T-helper 22 cell (primary cell): ENCODE results near the gene FUZ.

ENCODE experiments used
- DNase-seq: peaks from one replicate; pipeline ENCODE4 v3.0.0-alpha.2; 2020; ENCODE audit warnings: low read depth

Gene FUZ, protein sequence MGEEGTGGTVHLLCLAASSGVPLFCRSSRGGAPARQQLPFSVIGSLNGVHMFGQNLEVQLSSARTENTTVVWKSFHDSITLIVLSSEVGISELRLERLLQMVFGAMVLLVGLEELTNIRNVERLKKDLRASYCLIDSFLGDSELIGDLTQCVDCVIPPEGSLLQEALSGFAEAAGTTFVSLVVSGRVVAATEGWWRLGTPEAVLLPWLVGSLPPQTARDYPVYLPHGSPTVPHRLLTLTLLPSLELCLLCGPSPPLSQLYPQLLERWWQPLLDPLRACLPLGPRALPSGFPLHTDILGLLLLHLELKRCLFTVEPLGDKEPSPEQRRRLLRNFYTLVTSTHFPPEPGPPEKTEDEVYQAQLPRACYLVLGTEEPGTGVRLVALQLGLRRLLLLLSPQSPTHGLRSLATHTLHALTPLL

DNA sequence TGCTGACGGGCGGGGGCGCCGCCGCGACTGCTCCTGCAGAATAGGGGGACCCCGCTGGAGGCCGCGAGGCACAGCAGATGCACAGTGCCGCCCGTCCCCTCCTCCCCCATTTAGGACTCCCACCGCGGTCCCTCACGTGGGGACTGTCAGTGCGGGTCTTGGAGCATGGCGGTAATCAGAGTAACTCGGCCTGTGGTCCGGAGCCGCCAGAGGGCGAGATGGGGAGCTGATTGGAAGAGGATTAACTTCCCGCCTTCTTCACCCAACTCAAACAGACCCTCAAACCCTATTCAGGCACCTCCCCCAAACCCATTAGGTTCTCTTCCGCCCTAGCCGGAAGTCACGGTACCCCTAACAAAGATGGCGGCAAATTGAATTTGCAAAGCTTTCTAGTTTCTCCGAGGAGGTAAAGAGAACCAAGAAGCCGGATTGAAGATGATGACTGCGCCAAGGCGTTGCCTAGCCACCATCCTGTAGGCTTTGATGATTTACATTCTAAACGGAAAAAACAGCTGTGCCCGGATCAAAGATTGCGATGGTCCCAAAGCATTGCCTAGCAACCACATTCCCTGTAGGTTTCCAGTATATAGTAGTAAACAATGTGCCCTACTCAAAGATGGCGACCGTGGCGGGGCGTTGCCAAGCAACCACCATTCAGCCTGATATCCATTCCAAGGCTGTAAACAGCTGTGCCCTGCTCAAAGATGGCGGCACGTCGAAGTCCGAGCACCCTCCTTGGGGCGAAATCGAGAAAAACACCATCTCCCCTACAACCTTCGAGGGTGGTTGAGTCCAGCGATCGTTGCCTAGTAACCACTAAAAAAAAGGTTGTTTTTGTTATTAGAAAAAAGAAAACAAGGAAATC is at the start of gene FUZ:
Gene FUZ (minus strand): TSS at position 296 of the 865 bp plus-strand sequence. CDS start 186 bp downstream, at position 110.
- DNase-seq = peak; percentile 91

- no peak for DNase-seq
These were observed 49.5 kb upstream of the FUZ start for GRCh38 chr19:49862391-49863253.

- DNase-seq = no peak
These were observed 48.7 kb upstream of the FUZ start for GRCh38 chr19:49861541-49862378.

DNA sequence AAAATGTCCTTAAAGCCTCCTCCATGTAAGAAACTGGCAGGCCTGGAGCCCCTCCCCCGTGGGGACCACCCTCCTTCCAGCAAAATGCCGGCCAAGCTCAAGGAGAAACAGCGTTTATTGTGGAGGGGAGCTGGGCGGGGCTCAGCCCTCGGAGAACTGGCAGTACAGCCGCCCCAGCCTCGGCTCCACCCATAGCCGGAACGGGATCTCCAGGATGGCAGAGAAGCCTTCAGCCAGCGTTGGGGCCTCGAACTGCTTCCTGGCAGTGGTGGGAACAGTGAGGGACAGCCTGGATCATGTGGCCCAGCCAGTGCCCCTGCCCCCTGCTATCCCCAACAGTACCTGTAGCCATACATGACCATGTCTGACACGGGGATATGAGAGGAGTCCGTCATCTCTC is 48.0 kb upstream of the FUZ start:
- no peak for DNase-seq

DNA sequence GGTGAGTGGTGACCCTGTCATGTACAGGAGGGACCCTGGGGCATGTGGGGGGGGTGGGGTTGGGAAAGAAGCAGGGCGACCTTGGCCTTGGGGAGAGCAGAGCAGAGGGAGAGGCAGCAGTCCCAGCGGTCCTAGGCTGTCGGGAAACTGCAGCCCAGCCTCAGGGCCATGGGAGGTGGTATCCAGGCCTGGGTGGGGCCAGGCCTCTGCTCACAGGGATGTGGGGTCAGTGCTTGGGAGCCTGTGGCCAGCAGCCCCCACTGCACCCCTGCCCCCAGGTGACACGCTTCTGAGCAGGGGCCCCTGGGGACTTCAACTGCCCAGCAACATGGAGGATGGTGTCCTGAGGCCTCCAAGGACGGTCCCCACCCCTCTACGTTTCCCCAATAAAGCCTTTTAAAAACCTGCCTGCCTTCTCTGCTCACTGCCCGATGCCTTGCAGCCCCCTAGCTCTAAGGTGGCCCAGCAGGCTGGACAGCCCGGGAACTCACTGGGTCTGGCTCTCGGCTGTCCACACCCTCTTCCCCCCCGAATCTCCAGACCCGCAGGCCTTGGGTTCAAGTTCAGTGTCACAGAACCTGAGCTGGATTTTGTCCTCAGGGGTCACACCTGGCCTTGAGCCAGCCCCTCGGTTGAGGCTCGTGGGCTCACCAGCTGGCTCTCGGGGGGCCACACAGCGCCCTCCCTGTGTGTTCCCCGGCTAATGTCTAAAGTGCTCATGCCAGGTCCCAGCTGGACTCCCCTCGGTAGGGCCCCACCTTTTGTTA is 47.4 kb upstream of the FUZ start:
- DNase-seq = no peak

GRCh38 chr19:49859682-49860335 is 46.7 kb upstream of the FUZ start:
- DNase-seq = no peak

DNA sequence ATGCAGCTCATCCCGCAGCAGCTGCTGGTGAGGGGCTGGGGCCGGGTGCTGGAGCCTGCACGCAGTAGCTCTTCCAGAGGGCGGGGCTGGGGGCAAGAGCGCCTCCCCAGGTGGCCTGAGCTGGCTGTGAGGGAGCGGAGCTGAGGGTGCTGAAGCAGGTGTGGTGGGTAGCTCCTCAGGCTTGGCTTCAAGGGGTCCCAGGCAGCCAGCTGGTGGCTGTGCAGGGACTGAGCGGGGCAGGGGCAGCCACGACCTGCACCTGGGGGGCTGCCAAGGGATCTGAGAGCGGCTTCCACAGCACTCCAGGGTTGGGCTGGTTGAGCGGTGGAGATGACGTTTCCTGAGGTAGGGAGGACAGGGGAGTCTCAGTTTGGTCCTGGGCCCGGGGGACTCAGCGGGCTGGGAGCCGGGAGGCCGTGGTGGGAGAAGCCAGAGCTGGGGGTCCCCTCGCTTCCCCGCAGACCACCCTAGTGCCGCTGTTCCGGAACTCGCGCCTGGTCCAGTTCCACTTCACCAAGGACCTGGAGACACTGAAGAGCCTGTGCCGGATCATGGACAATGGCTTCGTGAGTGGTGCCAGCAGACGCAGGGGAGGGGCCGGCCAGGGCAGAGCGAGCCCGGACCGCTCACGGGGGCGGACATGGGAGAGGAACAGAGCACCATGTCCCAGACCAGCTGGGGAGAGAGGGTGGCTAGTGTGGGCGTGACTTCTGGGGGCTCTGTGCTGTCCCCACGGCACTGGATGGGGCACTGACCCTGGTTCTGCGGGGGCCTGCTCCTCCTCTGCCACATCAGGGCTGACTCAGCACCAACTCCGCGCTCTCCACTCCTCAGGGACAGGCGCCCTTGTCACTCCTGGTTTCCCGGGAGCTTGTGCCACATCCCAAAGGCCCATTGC is 45.2 kb upstream of the FUZ start:
- DNase-seq = no peak

DNA sequence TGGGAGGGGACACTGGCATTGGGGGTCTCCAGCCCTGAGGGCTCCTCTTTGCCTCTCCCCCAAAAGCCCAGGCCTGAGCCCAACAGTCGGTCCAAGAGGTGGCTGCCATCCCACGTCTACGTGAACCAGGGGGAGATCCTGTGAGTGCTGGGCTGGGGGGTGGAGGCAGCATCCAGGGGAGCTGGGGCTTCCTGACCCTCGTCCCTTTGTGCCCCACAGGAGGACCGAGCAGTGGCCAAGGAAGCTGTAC is 44.7 kb upstream of the FUZ start:
- no peak for DNase-seq

DNA sequence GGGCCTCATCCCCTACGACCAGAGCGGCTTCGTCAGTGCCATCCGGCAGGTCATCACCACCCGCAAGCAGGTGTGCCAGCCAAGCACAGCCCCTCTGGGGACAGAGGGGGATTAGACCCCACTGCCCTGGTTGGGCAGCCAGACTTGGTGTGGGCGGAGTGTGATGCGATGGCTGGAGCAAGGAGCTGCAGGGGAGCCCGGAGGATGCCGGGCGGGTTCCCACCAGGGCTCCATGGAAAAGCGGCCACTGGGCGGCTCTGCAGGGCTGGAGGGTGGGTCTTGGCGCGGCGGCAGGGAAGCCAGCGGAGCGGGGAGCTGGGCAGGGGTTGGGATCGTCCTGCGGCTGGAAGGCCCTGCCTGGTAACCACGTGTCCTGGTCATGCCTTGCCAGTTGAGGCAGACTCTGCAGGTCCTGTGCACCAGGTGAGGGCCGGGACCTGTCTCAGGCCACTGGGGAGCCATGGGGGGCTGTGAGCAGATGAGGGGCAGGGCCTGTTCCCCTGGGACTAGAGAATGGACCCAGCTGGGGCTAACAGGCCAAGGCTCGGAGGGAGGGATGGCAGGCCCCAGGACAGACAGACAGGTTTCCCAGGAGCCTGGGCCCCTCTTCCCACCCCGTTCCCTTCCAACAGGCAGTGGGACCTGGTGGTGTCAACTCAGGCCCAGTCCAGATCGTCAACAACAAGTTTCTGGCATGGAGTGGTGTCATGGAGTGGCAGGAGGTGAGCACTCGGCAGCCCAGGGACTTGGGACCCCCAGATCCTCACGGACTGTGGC is 44.2 kb upstream of the FUZ start:
- DNase-seq = no peak

GRCh38 chr19:49856574-49857021 is 43.5 kb upstream of the FUZ start:
- DNase-seq = no peak

DNA sequence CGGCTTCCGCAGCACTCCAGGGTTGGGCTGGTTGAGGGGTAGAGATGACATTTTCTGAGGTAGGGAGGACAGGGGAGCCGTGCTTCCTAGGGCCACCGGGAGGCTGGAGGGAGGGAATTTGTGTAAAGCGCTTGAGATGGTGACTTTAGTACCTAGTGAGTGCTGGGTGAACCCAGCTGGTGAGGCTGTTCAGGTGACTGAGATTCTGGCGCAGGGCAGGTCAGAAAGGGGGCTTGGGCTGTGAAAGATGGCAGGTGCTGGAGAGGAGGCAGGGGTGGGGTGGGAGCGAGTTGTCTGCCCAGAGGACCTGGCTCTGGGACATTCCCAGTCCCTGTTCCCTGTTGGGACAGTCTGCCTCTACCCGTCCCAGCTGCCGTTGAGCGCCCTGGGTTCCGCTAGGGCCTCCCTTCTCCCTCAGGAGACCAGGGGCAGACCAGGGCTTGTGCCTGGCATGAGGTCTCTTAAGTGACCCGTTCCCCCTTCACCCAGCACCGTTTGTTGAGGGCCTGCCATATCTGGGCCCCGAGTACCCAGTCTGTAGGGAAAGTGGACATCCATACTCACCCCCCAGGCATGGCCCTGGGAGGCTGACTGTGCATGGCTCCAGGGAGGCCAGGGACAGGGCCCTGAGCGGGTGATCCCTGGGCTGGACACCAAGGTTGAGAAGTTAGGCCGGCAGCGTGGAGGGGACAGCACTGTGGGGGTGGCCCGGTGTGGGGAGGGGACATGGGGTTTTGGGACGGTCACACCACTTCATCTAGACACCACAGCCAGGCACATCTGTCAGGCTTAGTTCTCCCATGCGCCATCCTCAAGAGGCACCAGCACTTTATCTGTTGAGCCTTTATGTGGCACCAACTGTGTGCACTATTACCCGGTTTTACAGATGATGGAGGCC is 42.8 kb upstream of the FUZ start:
- no peak for DNase-seq

DNA sequence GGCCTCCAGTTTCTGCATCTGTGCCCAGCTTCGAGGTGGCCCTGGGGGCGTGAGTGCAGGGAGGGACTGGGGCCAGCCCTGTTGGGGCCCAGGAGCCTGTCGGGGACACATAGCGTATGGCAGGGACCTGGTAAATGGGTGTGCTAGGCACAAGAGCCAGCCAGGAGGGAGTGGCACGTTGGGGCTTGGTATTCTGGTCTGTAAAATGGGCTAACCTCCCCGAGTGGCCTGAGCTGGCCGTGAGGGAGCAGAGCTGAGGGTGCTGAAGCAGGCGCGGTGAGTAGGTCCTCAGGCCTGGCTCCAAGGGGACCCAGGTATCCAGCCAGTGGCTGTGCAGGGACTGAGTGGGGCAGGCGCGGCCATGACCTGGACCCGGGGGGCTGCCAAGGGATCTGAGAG is 42.2 kb upstream of the FUZ start:
- no peak for DNase-seq

DNA sequence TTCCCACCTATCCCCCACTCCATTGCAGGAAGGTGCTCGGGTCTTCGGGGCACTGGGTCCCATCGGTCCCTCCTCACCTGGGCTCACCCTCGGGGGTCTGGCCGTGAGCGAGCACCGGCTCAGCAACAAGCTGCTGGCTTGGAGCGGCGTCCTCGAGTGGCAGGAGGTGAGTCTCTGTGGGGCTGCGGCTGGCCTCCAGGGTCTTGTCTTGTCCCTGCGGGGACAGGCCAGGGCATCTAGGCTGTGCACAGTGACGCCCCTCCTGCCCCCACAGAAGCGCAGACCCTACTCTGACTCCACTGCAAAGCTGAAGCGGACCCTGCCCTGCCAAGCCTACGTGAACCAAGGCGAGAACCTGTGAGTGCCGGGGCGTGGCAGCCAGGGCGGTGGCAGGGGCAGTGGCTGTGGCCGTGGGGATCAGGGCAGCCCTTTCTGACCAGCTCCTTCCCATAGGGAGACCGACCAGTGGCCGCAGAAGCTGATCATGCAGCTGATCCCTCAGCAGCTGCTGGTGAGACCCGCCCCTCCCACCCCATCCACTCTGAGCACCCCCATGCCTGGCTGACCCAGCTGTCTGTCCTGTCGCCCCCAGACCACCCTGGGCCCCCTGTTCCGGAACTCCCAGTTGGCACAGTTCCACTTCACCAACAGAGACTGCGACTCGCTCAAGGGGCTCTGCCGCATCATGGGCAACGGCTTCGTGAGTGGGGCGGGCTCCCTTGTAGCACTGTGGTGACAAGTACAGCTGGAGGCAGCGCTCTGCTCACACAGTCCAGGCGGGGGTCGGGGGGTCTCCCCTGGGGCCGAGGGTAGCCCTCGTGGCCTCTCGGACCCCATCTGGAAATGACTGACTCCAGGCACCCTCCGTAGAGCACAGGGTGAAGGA is 41.5 kb upstream of the FUZ start:
- no peak for DNase-seq

GRCh38 chr19:49853852-49854377 is 40.8 kb upstream of the FUZ start:
- no peak for DNase-seq

DNA sequence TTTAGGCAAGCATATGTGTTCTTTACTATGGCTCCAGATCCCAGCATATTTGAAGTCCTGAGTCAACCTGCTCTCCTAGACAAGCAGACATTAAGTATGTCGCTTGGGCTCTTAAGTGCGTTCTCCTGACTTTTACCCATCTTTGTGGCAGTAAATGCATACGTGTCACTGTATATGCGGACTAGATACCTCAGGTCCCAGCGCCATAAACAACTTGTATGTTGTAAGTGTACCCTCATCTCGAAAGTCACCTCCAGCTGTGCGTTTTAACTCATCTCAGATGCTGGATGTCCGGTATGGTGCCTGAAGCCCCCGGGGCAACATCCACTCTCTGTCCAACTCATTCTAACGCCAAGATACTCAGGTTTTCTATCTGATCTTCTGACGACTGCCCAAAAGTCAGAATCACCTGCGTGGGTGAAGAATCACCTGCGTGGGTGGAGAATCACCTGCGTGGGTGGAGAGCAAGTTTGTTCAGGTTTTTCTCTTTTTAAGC is 39.6 kb upstream of the FUZ start:
- DNase-seq = no peak
